AG04450 (cell line): Measurements from ENCODE around the gene CDC25C. TPM values are rescaled to one million over a fixed set of nuclear protein-coding genes. Genes with fewer than 3 reads are reported as not detected.
A peak's percentile ranks its signal among the peaks of the same experiment; 100 is the strongest.

Experiments used
- CTCF ChIA-PET: fragments of 300-600, 350-600 bp; formaldehyde crosslinking; extraction: SDS; loops from one replicate; lab custom pipeline; 2022; ENCODE audit warnings: antibody characterized with exemption, inconsistent platforms; lab: Charles Lee
- POLR2A ChIA-PET: fragments of 350-600 bp; formaldehyde crosslinking; extraction: SDS; loops from one replicate; lab custom pipeline; 2021; ENCODE audit warnings: antibody characterized with exemption, inconsistent platforms; lab: Yijun Ruan, JAX
- DNase-seq: peaks from one replicate; pipeline ENCODE4 v3.0.0-alpha.2; 2011; ENCODE audit warnings: low read depth, low spot score
- H3K27ac ChIP-seq: one replicate; pipeline ENCODE4 v1.5.1; 2012; ENCODE audit warnings: low read depth, low read length, control low read depth
- H3K27me3 ChIP-seq: one replicate; pipeline ENCODE4 v1.6.0; 2012; ENCODE audit warnings: low read length; ENCODE audit not compliant: control insufficient read depth, insufficient read depth
- H3K4me3 ChIP-seq: 2 replicates; pipeline ENCODE4 v1.5.1; 2011; ENCODE audit warnings: mild to moderate bottlenecking, low read depth, low read length, control low read depth
- H3K9me3 ChIP-seq: 2 replicates; pipeline ENCODE4 v1.5.1; 2012; ENCODE audit warnings: low read length; ENCODE audit not compliant: control insufficient read depth, insufficient read depth
- CTCF ChIP-seq: IDR thresholded peaks from 2 replicates; pipeline ENCODE4 v1.5.1; 2011; ENCODE audit warnings: low read depth, low read length, control low read depth, inconsistent platforms
- polyA plus RNA-seq: library from polyadenylated mRNA; depleted of rRNA; stranded (reverse); fragments of >200 nt; gene quantifications from 2 replicates; pipeline ENCODE4 v1.2.3, GENCODE V29; 2011

The CDC25C gene
- polyA plus RNA-seq, 1 experiment = 4.8 TPM

- ChIA-PET POLR2A (no interaction called here), CTCF (no interaction called here)
- Histone ChIP-seq H3K27me3 (no peaks in the 10 kb centered on the region), H3K4me3 (no peak overlapping the region), H3K9me3 (no peaks in the 10 kb centered on the region), H3K27ac (no peak overlapping the region)
- peak; percentile 1 for DNase-seq
- TF ChIP-seq CTCF = no peak
Measured at GRCh38 chr5:138303372-138303771, 28.2 kb downstream of the CDC25C start.

- Histone ChIP-seq H3K27ac (no peak overlapping the region), H3K4me3 (no peak overlapping the region), H3K27me3 (no peaks in the 10 kb centered on the region), H3K9me3 (no peaks in the 10 kb centered on the region)
- no peak for DNase-seq
- TF ChIP-seq CTCF = no peak
- POLR2A ChIA-PET = no interaction called here
- CTCF ChIA-PET = interaction anchor here (1.1 kb wide), 1 partner anchor 66 kb away, joined by 4 read pairs; no protein-coding TSS in a partner anchor
Measured at GRCh38 chr5:138289296-138289695, 42.3 kb downstream of the CDC25C start.

GRCh38 chr5:138287246-138287645 lies 44.4 kb downstream of the CDC25C start:
- POLR2A ChIA-PET = interaction anchor here (0.6 kb wide), 1 partner anchor 19 kb away, joined by 6 read pairs; no protein-coding TSS in a partner anchor
- TF ChIP-seq CTCF = no peak
- Histone ChIP-seq H3K4me3 (no peak overlapping the region), H3K27me3 (no peaks in the 10 kb centered on the region), H3K9me3 (no peaks in the 10 kb centered on the region), H3K27ac (no peak overlapping the region)
- DNase-seq = no peak
- CTCF ChIA-PET = interaction anchor here (1.7 kb wide), 1 partner anchor 64 kb away, joined by 5 read pairs; no protein-coding TSS in a partner anchor

GRCh38 chr5:138282920-138283742 lies 48.5 kb downstream of the CDC25C start:
- CTCF ChIA-PET = interaction anchor here (0.6 to 4.9 kb wide), 16 partner anchors 9 to 206 kb away, joined by 3 to 58 read pairs (median 4); partner anchors contain the start of genes BRD8, FAM53C, GFRA3 and KIF20A
- peak; percentile 20 for DNase-seq

More at GRCh38 chr5:138282920-138283742, 48.5 kb downstream of the CDC25C start:
- H3K27me3 ChIP-seq = no peaks in the 10 kb centered on the region
- POLR2A ChIA-PET = no interaction called here
- H3K27ac ChIP-seq = no peak overlapping the region
- TF ChIP-seq CTCF = peak; percentile 68
- H3K4me3 ChIP-seq = no peak overlapping the region
- no peaks in the 10 kb centered on the region for H3K9me3 ChIP-seq
